Body of pancreas (tissue), 4 donors: ENCODE results near the gene LCN10. TPM values are rescaled to one million over a fixed set of nuclear protein-coding genes. Genes with fewer than 3 reads are reported as not detected.
A peak's percentile ranks its signal among the peaks of the same experiment; 100 is the strongest.

ENCODE experiments used
- ATAC-seq: fragments of 150-250 bp; one replicate; pipeline ENCODE4 v1.9.1; 2016
- DNase-seq, 4 donors: peaks; one replicate each; pipeline ENCODE4 v3.0.0-alpha.2; 2019
- H3K27ac ChIP-seq, 4 donors: fragments of 200-600 bp; sonication (generic); 1 replicate in 3 of 4; 2 replicates in 1 of 4; pipeline versions ENCODE4 v1.5.1 to v1.6.1; 2016 to 2019; ENCODE audit warnings: mild to moderate bottlenecking in 1 of 4, mixed read lengths in 1 of 4, moderate library complexity in 1 of 4
- H3K27me3 ChIP-seq, 2 donors: fragments of 200-600 bp; sonication (generic); one replicate each; pipeline ENCODE4 v1.6.0; 2016; ENCODE audit warnings: mild to moderate bottlenecking in 1 of 2
- H3K36me3 ChIP-seq, 2 donors: fragments of 200-600 bp; sonication (generic); replicated peaks in 1 of 2; 2 replicates each; pipeline ENCODE4 v1.5.1; 2016; ENCODE audit warnings: low read depth in 2 of 2; ENCODE audit not compliant: insufficient read depth in 1 of 2
- H3K4me1 ChIP-seq: fragments of 200-600 bp; sonication (generic); one replicate; pipeline ENCODE4 v1.6.0; 2016
- H3K4me3 ChIP-seq, 2 donors: fragments of 200-600 bp; sonication (generic); 1 replicate in 1 of 2; 2 replicates in 1 of 2; pipeline ENCODE4 v1.5.1; 2016 to 2019
- H3K9me3 ChIP-seq, 3 donors: fragments of 200-600 bp; sonication (generic); 1 replicate in 2 of 3; 2 replicates in 1 of 3; pipeline ENCODE4 v1.5.1; 2016
- CTCF ChIP-seq, 7 experiments: fragments of 450-650 bp in 4 of 7; fragments of 200-600 bp in 3 of 7; sonication (generic) in 3 of 7; IDR thresholded peaks; one replicate each; pipeline ENCODE4 v1.5.1; 2016 to 2019; ENCODE audit warnings: antibody characterized with exemption in 7 of 7
- POLR2A ChIP-seq, 3 donors: fragments of 450-650 bp; IDR thresholded peaks; one replicate each; pipeline ENCODE4 v1.6.1; 2016; ENCODE audit warnings: antibody characterized with exemption in 3 of 3, mild to moderate bottlenecking in 2 of 3
- WGBS, 2 donors: methylation state at CpG; one replicate each; pipeline ENCODE4 v1.1.5; 2017; 5-methylcytosine and 5-hydroxymethylcytosine counted together
- intact Hi-C: fragments of 100-400 bp; cut with DNase I; formaldehyde crosslinking; loops from one replicate; pipeline ENCODE4 v1.15.1; 2023
- total RNA-seq, 2 donors: library from RNA; depleted of rRNA; stranded (reverse); fragments of >200 nt; gene quantifications; one replicate each; pipeline ENCODE4 v1.1.0, GENCODE V29; 2016

Gene LCN10
- total RNA-seq, 2 donors from 2014 or later: 0.78 to 4.6 TPM

- H3K27ac ChIP-seq: peak overlapping the region in 1 of 4 donors; percentile 31
- peaks cover 49% of the 10 kb centered on the region for H3K4me1 ChIP-seq
- DNase-seq (no peak), ATAC-seq (no peak)
- no peaks in the 10 kb centered on the region for H3K27me3 ChIP-seq
- H3K9me3 ChIP-seq: no peaks in the 10 kb centered on the region
- WGBS, 2 donors: 37% methylated on average over 16 of the region's 16 CpGs; no CpG with 5 or more reads in 1 of the 2 donors
- no peak overlapping the region for H3K4me3 ChIP-seq
- TF ChIP-seq POLR2A (IDR thresholded peaks at IDR 0.05) (no peak), CTCF (IDR thresholded peaks at IDR 0.05) (no peak)
- H3K36me3 ChIP-seq: peaks cover 8 to 16% of the 10 kb centered on the region in 2 donors
- intact Hi-C loops: no loop called here
Observed at GRCh38 chr9:136726118-136726517, 16.6 kb downstream of the LCN10 start.

- Histone ChIP-seq H3K36me3 (peaks cover 8 to 16% of the 10 kb centered on the region in 2 donors), H3K27me3 (no peaks in the 10 kb centered on the region), H3K27ac (no peak overlapping the region), H3K9me3 (no peaks in the 10 kb centered on the region), H3K4me3 (no peak overlapping the region), H3K4me1 (peaks cover 50% of the 10 kb centered on the region)
- ATAC-seq: no peak
- intact Hi-C loops: no loop called here
- DNase-seq: no peak
- 61 to 96% methylated on average over 4 to 8 of the region's 10 CpGs for WGBS, 2 donors
- TF ChIP-seq POLR2A (IDR thresholded peaks at IDR 0.05): no peak
- no peak for TF ChIP-seq CTCF (IDR thresholded peaks at IDR 0.05)
Observed at GRCh38 chr9:136725612-136726011, 17.1 kb downstream of the LCN10 start.

GRCh38 chr9:136724772-136725171 is 18.0 kb downstream of the LCN10 start:
- H3K9me3 ChIP-seq: no peaks in the 10 kb centered on the region
- H3K4me1 ChIP-seq: peaks cover 56% of the 10 kb centered on the region
- ATAC-seq: no peak
- 79 to 84% methylated on average over 7 of the region's 7 CpGs for WGBS, 2 donors
- H3K36me3 ChIP-seq: peaks cover 8 to 16% of the 10 kb centered on the region in 2 donors
- no peak overlapping the region for H3K27ac ChIP-seq
- TF ChIP-seq CTCF (IDR thresholded peaks at IDR 0.05): no peak
- TF ChIP-seq POLR2A (IDR thresholded peaks at IDR 0.05): no peak
- no peak overlapping the region for H3K4me3 ChIP-seq
- no peak for DNase-seq
- no peaks in the 10 kb centered on the region for H3K27me3 ChIP-seq
- intact Hi-C loops: no loop called here

- H3K4me3 ChIP-seq: no peak overlapping the region
- TF ChIP-seq CTCF (IDR thresholded peaks at IDR 0.05) (no peak), POLR2A (IDR thresholded peaks at IDR 0.05) (no peak)
- H3K27ac ChIP-seq: no peak overlapping the region
- no peaks in the 10 kb centered on the region for H3K9me3 ChIP-seq
- WGBS, 2 donors: 91 to 98% methylated on average over 8 of the region's 8 CpGs
- no peaks in the 10 kb centered on the region for H3K27me3 ChIP-seq
- intact Hi-C loops: no loop called here
- no peak for ATAC-seq
- H3K4me1 ChIP-seq: peaks cover 60% of the 10 kb centered on the region
- no peak for DNase-seq
- H3K36me3 ChIP-seq: peaks cover 8 to 16% of the 10 kb centered on the region in 2 donors
Observed at GRCh38 chr9:136723989-136724388, 18.8 kb downstream of the LCN10 start.

GRCh38 chr9:136723362-136723976 is 19.3 kb downstream of the LCN10 start:
- WGBS, 2 donors: 93 to 95% methylated on average over 4 to 23 of the region's 32 CpGs
- H3K4me1 ChIP-seq: peaks cover 55% of the 10 kb centered on the region
- peaks cover 8 to 16% of the 10 kb centered on the region in 2 donors for H3K36me3 ChIP-seq
- intact Hi-C loops: no loop called here
- no peaks in the 10 kb centered on the region for H3K27me3 ChIP-seq
- no peak for TF ChIP-seq CTCF (IDR thresholded peaks at IDR 0.05)
- no peak for TF ChIP-seq POLR2A (IDR thresholded peaks at IDR 0.05)
- no peaks in the 10 kb centered on the region for H3K9me3 ChIP-seq
- ATAC-seq (no peak), DNase-seq (no peak)
- H3K27ac ChIP-seq: no peak overlapping the region
- H3K4me3 ChIP-seq: no peak overlapping the region
